Upper lobe of left lung (tissue), 4 donors: Measurements from ENCODE around the gene MRPS31.

ENCODE experiments used
- CTCF ChIP-seq, 6 experiments: fragments of 450-650 bp in 4 of 6; fragments of 200-600 bp in 2 of 6; sonication (generic) in 2 of 6; IDR thresholded peaks; one replicate each; pipeline ENCODE4 v1.5.1; 2016 to 2019; ENCODE audit warnings: antibody characterized with exemption in 6 of 6
- POLR2AphosphoS5 ChIP-seq, 2 donors: sonication (generic); formaldehyde crosslinking; IDR thresholded peaks; one replicate each; pipeline ENCODE4 v1.5.1; 2017; ENCODE audit warnings: antibody characterized with exemption in 2 of 2

- no peak for TF ChIP-seq POLR2AphosphoS5 (IDR thresholded peaks at IDR 0.05)
- no peak for TF ChIP-seq CTCF (IDR thresholded peaks at IDR 0.05)
Measured at GRCh38 chr13:40765602-40766001, 5.4 kb downstream of the MRPS31 start.
